Measurements from ENCODE around the gene PCGF3.

The PCGF3 gene

DNA sequence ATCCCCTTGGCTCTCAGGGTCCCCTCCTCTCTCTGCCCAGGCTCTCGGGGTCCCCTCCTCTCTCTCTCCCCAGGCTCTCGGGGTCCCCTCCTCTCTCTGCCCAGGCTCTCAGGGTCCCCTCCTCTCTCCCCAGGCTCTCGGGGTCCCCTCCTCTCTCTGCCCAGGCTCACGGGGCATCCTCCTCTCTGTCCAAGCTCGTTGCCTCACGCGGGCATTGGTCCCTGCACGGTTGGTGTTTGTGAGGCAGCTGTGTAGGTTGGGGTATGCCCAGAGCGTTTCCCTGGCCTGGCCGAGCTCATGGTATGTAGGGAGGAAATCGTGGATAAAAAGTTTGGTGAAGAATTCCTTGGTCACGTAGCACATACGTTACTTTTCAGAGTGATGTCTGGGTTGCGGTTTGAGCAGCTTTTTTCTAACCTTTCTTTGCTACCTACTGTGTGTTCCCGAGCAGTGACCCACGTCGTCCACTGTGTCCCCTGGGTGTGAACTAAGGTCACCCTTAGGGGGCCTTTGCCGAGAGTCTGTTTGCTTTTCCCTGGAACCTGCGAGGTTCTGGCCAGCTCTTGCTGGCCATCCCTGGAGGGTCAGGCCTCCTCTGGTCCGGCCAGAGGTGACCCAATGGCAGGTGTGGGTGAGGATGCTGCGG is 36.6 kb downstream of the PCGF3 start:
- Histone ChIP-seq H4K20me1 (ENCODE audit: insufficient read depth) (no peaks in the 10 kb centered on the region), H3K9ac (no peak overlapping the region), H3K4me2 (no peak overlapping the region), H3K27ac (no peak overlapping the region), H3K4me1 (ENCODE audit: low read depth, poor library complexity, severe bottlenecking) (no peaks in the 10 kb centered on the region), H3K27me3 (ENCODE audit: insufficient read depth, low read depth) (no peaks in the 10 kb centered on the region), H2AFZ (ENCODE audit: low read depth) (no peak overlapping the region), H3K79me2 (ENCODE audit: insufficient read depth, low read depth) (no peaks in the 10 kb centered on the region), H3K36me3 (ENCODE audit: insufficient read depth) (no peaks in the 10 kb centered on the region), H3K4me3 (IDR thresholded peaks at IDR 0.05; ENCODE audit: insufficient read depth, low read depth, low read length) (no peak overlapping the region)
- TF ChIP-seq, protein P1, sequence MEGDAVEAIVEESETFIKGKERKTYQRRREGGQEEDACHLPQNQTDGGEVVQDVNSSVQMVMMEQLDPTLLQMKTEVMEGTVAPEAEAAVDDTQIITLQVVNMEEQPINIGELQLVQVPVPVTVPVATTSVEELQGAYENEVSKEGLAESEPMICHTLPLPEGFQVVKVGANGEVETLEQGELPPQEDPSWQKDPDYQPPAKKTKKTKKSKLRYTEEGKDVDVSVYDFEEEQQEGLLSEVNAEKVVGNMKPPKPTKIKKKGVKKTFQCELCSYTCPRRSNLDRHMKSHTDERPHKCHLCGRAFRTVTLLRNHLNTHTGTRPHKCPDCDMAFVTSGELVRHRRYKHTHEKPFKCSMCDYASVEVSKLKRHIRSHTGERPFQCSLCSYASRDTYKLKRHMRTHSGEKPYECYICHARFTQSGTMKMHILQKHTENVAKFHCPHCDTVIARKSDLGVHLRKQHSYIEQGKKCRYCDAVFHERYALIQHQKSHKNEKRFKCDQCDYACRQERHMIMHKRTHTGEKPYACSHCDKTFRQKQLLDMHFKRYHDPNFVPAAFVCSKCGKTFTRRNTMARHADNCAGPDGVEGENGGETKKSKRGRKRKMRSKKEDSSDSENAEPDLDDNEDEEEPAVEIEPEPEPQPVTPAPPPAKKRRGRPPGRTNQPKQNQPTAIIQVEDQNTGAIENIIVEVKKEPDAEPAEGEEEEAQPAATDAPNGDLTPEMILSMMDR (conservative IDR thresholded peaks at IDR 0.05; ENCODE audit: low read depth, low read length) = no peak

DNA sequence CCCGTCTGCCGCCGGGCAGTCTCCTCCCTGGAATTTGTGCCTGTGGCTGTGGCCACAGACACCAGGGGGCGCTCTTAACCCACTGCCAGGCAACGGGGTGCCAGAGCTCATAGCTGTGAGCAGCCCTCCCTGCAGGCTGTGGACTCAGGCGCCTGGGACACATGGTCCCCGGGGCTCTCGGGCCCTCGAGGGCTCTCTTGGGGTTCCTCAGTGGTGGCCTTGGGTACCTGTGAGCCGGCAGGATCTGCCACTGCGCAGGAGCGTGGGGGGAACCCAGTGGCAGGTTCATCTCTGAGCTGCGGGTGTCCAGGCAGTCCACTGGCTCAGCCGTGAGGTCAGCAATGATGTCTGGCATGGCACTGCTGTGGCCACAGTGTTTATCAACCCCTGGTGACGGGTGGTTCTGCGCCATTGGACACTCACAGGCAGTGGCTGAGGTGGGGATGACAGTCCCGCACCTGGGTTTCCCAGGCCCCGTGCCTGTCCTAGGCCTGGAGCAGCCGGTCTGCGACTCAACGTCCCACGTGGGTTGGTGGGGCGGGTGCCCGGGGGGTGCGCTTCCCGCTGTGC is 37.2 kb downstream of the PCGF3 start:
- Histone ChIP-seq H3K36me3 (ENCODE audit: insufficient read depth) (no peaks in the 10 kb centered on the region), H4K20me1 (ENCODE audit: insufficient read depth) (no peaks in the 10 kb centered on the region), H3K4me3 (IDR thresholded peaks at IDR 0.05; ENCODE audit: insufficient read depth, low read depth, low read length) (no peak overlapping the region), H3K79me2 (ENCODE audit: insufficient read depth, low read depth) (no peaks in the 10 kb centered on the region), H3K9ac (no peak overlapping the region), H3K4me1 (ENCODE audit: low read depth, poor library complexity, severe bottlenecking) (no peaks in the 10 kb centered on the region), H3K27me3 (ENCODE audit: insufficient read depth, low read depth) (no peaks in the 10 kb centered on the region), H3K4me2 (no peak overlapping the region), H3K27ac (no peak overlapping the region), H2AFZ (ENCODE audit: low read depth) (no peak overlapping the region)
- TF ChIP-seq, protein P1 (conservative IDR thresholded peaks at IDR 0.05; ENCODE audit: low read depth, low read length) = peak; percentile 47

DNA sequence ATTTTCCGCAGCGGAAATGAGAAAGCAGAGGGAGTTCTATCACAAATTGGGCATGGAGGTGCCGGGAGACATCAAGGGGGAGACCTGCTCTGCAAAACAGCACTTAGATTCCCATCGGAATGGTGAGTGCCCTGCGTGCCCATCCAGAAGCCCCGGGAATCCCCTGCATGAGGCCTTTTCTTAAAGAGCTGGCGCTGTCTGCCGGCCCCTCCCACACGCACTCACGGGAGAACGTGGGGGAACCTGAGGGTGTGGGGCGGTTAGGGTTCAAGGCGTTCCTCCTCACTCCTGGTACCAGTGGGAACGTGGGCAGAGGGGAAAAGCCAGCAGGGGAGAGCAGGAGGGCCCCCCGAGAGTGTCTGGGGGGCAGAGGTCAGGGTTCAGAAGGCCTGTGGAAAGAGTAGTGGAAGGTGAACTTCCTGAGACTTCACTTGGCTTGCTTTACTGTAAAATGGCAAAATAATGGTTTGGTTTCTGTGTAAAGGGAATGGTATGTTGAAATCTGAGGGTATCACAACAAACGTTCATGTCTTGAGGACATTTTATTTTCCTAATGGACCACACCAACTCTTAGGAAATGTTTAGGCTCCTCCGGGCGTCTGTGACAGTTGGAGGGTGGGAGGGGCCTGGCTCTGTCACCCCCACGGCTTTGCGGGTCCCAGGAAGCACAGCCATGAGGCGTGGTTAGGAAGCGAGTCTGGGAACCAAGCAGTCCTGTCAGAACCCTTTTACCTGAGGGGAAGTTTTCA is 38.0 kb downstream of the PCGF3 start:
- Histone ChIP-seq H3K79me2 (ENCODE audit: insufficient read depth, low read depth) (no peaks in the 10 kb centered on the region), H3K27me3 (ENCODE audit: insufficient read depth, low read depth) (no peaks in the 10 kb centered on the region), H2AFZ (ENCODE audit: low read depth) (no peak overlapping the region), H3K27ac (no peak overlapping the region), H3K4me2 (no peak overlapping the region), H3K4me3 (IDR thresholded peaks at IDR 0.05; ENCODE audit: insufficient read depth, low read depth, low read length) (no peak overlapping the region), H3K9ac (no peak overlapping the region), H3K36me3 (ENCODE audit: insufficient read depth) (no peaks in the 10 kb centered on the region), H4K20me1 (ENCODE audit: insufficient read depth) (no peaks in the 10 kb centered on the region), H3K4me1 (ENCODE audit: low read depth, poor library complexity, severe bottlenecking) (no peaks in the 10 kb centered on the region)
- TF ChIP-seq, protein P1 (conservative IDR thresholded peaks at IDR 0.05; ENCODE audit: low read depth, low read length) = no peak

DNA sequence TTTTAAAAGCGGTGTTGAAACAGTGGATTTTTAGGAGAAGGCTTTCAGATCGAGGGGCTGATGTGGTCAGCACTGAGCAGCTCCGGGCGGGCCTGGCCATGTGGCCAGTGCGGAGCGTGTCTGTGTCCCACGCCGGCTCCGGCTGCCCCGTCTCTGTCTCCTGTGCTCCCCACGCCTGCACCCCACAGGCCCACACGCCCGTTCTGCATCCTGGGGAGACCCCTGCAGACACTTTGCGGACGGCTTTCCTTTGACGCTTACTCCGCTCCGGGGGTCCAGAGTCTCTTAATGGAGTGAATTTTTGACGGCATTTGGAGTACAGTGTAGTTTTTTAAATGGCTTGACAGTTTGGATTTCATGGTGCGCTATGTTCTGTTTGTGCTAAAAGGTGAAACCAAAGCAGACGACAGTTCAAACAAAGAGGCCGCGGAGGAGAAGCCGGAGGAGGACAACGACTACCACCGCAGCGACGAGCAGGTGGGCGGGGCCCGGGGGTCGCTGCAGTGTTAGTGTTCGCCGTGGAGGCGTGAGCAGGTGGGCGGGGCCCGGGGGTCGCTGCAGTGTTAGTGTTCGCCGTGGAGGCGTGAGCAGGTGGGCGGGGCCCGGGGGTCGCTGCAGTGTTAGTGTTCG is 38.7 kb downstream of the PCGF3 start:
- Histone ChIP-seq H3K36me3 (ENCODE audit: insufficient read depth) (no peaks in the 10 kb centered on the region), H3K4me3 (IDR thresholded peaks at IDR 0.05; ENCODE audit: insufficient read depth, low read depth, low read length) (no peak overlapping the region)
- TF ChIP-seq, protein P1 (conservative IDR thresholded peaks at IDR 0.05; ENCODE audit: low read depth, low read length) = no peak

More for the DNA sequence above, 38.7 kb downstream of the PCGF3 start:
- no peak overlapping the region for H3K4me2 ChIP-seq
- no peak overlapping the region for H3K27ac ChIP-seq
- H3K27me3 ChIP-seq (ENCODE audit: insufficient read depth, low read depth) = no peaks in the 10 kb centered on the region
- H3K4me1 ChIP-seq (ENCODE audit: low read depth, poor library complexity, severe bottlenecking) = no peaks in the 10 kb centered on the region
- H2AFZ ChIP-seq (ENCODE audit: low read depth) = no peak overlapping the region
- H3K9ac ChIP-seq = no peak overlapping the region
- no peaks in the 10 kb centered on the region for H3K79me2 ChIP-seq (ENCODE audit: insufficient read depth, low read depth)
- H4K20me1 ChIP-seq (ENCODE audit: insufficient read depth) = no peaks in the 10 kb centered on the region

Measured in KMS-11 (cell line).